K562 (cell line): ENCODE results near the gene KIAA0930. TPM values are rescaled to one million over a fixed set of nuclear protein-coding genes. Genes with fewer than 3 reads are reported as not detected.

Experiments
- BDP1 ChIP-seq: IDR thresholded peaks from 3 replicates; pipeline ENCODE4 v1.6.1; 2011; ENCODE audit not compliant: insufficient read length, insufficient read depth
- CTCF ChIP-seq, 3 experiments: IDR thresholded peaks in 2 of 3; conservative IDR thresholded peaks in 1 of 3; 2 replicates each; pipeline ENCODE4 v1.5.1; 2011 to 2012; ENCODE audit warnings: low read length in 3 of 3, mild to moderate bottlenecking in 3 of 3, control low read depth in 2 of 3, improper control_type of control experiment in 1 of 3, inconsistent platforms in 1 of 3, low read depth in 1 of 3, mixed read lengths in 1 of 3, moderate library complexity in 1 of 3; ENCODE audit not compliant: insufficient read depth in 2 of 3
- E2F6 ChIP-seq, 2 experiments: IDR thresholded peaks; 2 replicates each; pipeline ENCODE4 v1.6.1; 2011; ENCODE audit warnings: borderline replicate concordance in 1 of 2, control low read depth in 1 of 2, low read depth in 1 of 2, low read length in 1 of 2, mild to moderate bottlenecking in 1 of 2, mixed read lengths in 1 of 2, moderate library complexity in 1 of 2; ENCODE audit not compliant: insufficient read depth in 1 of 2, insufficient read length in 1 of 2, poor library complexity in 1 of 2, severe bottlenecking in 1 of 2; ENCODE audit errors: extremely low read depth in 1 of 2
- JUN ChIP-seq, 2 experiments: sonication (generic) in 1 of 2; formaldehyde crosslinking in 1 of 2; IDR thresholded peaks; 2 replicates each; pipeline versions ENCODE4 v1.6.1 to v1.8.0; 2012 to 2022; ENCODE audit warnings: borderline replicate concordance in 2 of 2, mild to moderate bottlenecking in 2 of 2, improper control_type of control experiment in 1 of 2, low read depth in 1 of 2, low read length in 1 of 2, missing genetic modification reagents in 1 of 2
- JUNB ChIP-seq: fragments of 450-650 bp; formaldehyde crosslinking; conservative IDR thresholded peaks from 2 replicates; pipeline ENCODE4 v1.4.0; 2020; ENCODE audit warnings: mild to moderate bottlenecking
- L3MBTL2 ChIP-seq: fragments of 450-650 bp; IDR thresholded peaks from 2 replicates; pipeline ENCODE4 v1.6.1; 2016; ENCODE audit warnings: mild to moderate bottlenecking, moderate library complexity
- MBD2 ChIP-seq: sonication (generic); IDR thresholded peaks from 2 replicates; pipeline ENCODE4 v1.6.1; 2016; ENCODE audit warnings: low read depth, borderline replicate concordance
- MYNN ChIP-seq, 2 experiments: sonication (generic); formaldehyde crosslinking in 1 of 2; IDR thresholded peaks; 2 replicates each; pipeline versions ENCODE4 v1.5.0 to v1.6.1; 2016 to 2020; ENCODE audit warnings: antibody characterized with exemption in 1 of 2, missing genetic modification reagents in 1 of 2
- NFIC ChIP-seq: fragments of 450-650 bp; IDR thresholded peaks from 2 replicates; pipeline ENCODE4 v1.6.1; 2017; ENCODE audit warnings: mild to moderate bottlenecking, inconsistent platforms
- PHF21A ChIP-seq: fragments of 450-650 bp; IDR thresholded peaks from 2 replicates; pipeline ENCODE4 v1.6.1; 2017; ENCODE audit warnings: low read depth, borderline replicate concordance
- RAD21 ChIP-seq, 2 experiments: fragments of 250-450 bp in 1 of 2; fragments of 450-650 bp in 1 of 2; sonication (Bioruptor Pico) in 1 of 2; formaldehyde crosslinking in 1 of 2; IDR thresholded peaks in 1 of 2; conservative IDR thresholded peaks in 1 of 2; 2 replicates each; pipeline versions ENCODE4 v1.4.0 to v1.8.0; 2020 to 2022; ENCODE audit warnings: mild to moderate bottlenecking in 2 of 2, moderate library complexity in 1 of 2
- SLC30A9 ChIP-seq: fragments of 250-450 bp; sonication (Bioruptor Pico); IDR thresholded peaks from 2 replicates; pipeline ENCODE4 v1.8.0; 2022; ENCODE audit warnings: mild to moderate bottlenecking, moderate library complexity
- ZBTB33 ChIP-seq: sonication (generic); formaldehyde crosslinking; IDR thresholded peaks from 2 replicates; pipeline ENCODE4 v1.8.1; 2023; ENCODE audit warnings: mild to moderate bottlenecking, missing genetic modification reagents
- ZNF232 ChIP-seq: sonication (generic); formaldehyde crosslinking; IDR thresholded peaks from 2 replicates; pipeline ENCODE4 v1.8.0; 2022; ENCODE audit warnings: mild to moderate bottlenecking, missing genetic modification reagents
- ZNF282 ChIP-seq: sonication (generic); formaldehyde crosslinking; IDR thresholded peaks from 2 replicates; pipeline ENCODE4 v1.8.1; 2023; ENCODE audit warnings: missing genetic modification reagents
- ZNF717 ChIP-seq: fragments of 250-450 bp; sonication (Bioruptor Pico); IDR thresholded peaks from 2 replicates; pipeline ENCODE4 v1.5.0; 2021
- polyA plus RNA-seq, 8 experiments: library from polyadenylated mRNA; depleted of rRNA in 4 of 8; stranded (reverse) in 5 of 8; unstranded in 3 of 8; fragments of >200 nt; fragmentation: Nextera tagmentation in 2 of 8; fragmentation: Illumina TruSeq in 1 of 8; extraction: Ambion mirVana in 2 of 8; extraction: Trizol in 1 of 8; gene quantifications; 2 replicates each; pipeline versions ENCODE4 v1.2.1 to v1.2.3, GENCODE V29; 2011 to 2014; ENCODE audit warnings: inconsistent platforms in 1 of 8, missing spikeins in 1 of 8
- total RNA-seq, 7 experiments: library from RNA; depleted of rRNA in 6 of 7; stranded (reverse); fragments of >200 nt in 6 of 7; fragmentation: Illumina TruSeq in 2 of 7; extraction: Trizol in 2 of 7; gene quantifications; 2 replicates each; pipeline versions ENCODE4 v1.2.1 to v1.2.3, GENCODE V29; 2011 to 2021; ENCODE audit warnings: low replicate concordance in 1 of 7
- TF ChIP-seq, protein P1 (sequence below): sonication (generic); formaldehyde crosslinking; IDR thresholded peaks from 2 replicates; pipeline ENCODE4 v1.8.1; 2023; ENCODE audit warnings: mild to moderate bottlenecking, missing genetic modification reagents

Gene KIAA0930
- total and polyA plus RNA-seq, 9 of the 15 experiments (the other 6 are each of a cell fraction or from before 2014, with no cell fraction given), result 0.24 to 12.1 (median 6.4) TPM

DNA sequence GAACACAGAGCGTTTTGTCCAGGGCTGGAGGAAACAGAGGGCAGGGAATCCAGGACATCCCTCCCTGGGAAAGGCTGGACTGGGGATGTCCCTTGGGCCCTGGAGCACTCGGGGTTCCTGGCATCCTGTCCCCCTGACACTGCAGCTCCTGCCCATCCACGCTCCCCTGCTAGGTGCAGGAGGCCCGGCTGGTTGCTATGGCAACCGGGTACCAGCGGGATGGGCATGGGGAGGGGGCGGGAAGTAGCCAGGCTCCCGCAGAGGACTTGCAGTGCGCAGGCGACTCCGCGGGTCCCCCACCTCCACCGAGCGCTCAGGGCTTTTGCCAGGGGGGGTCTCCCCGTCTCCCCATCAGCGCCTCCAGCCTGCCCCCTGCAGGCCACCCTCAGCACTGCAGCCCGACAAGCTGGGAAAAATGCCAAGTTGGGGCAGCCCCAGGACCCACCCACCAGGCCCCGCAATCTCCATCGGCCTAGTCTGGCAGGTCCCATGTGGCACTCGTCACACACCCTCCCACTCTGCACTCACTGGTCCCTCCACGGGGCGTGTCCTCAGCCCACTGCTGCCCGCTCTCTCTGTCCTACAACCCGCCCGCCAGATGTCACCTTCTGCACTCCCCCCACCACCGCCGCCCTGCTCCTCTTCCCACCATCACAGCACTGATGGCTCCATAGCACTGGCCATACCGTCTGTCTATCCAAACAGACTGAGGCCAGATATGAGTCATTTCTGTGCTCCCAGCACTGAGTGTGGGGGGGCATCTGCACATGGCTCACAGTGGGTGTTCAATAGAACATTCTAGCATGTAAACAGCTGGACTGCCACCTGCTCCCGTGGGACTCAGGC lies 31.5 kb downstream of the KIAA0930 start (continued):
- TF ChIP-seq JUNB (CRISPR knock-in tag), result no peak
- TF ChIP-seq CTCF (IDR thresholded peaks at IDR 0.05 in 2 of 3, conservative IDR thresholded peaks at IDR 0.05 in 1 of 3; ENCODE audit: insufficient read depth in 2 of 3, low read depth in 1 of 3, low read length in 3 of 3), result peak; percentile 61 to 78 (median 66)
- TF ChIP-seq ZBTB33 (CRISPR knock-in tag), result 0 out of 2 replicates have a peak, but pooled peaks have one; percentile 13
- no peak for TF ChIP-seq MBD2
- no peak for TF ChIP-seq E2F6 (IDR thresholded peaks at IDR 0.05; ENCODE audit: borderline replicate concordance in 1 of 2, extremely low read depth in 1 of 2, insufficient read depth in 1 of 2, insufficient read length in 1 of 2, low read depth in 1 of 2, low read length in 1 of 2, poor library complexity in 1 of 2, severe bottlenecking in 1 of 2)
- TF ChIP-seq SLC30A9 (CRISPR knock-in tag), result no peak
- peak; percentile 96 for TF ChIP-seq NFIC
- no peak for TF ChIP-seq PHF21A
- no peak for TF ChIP-seq ZNF282 (CRISPR knock-in tag)
- TF ChIP-seq L3MBTL2, result no peak
- no peak for TF ChIP-seq ZNF232 (CRISPR knock-in tag)
- TF ChIP-seq BDP1, result no peak
- no peak for TF ChIP-seq ZNF717 (CRISPR knock-in tag)
- no peak for TF ChIP-seq MYNN (IDR thresholded peaks at IDR 0.05)
- no peak for TF ChIP-seq MYNN (CRISPR knock-in tag; IDR thresholded peaks at IDR 0.05)
- TF ChIP-seq, protein P1, sequence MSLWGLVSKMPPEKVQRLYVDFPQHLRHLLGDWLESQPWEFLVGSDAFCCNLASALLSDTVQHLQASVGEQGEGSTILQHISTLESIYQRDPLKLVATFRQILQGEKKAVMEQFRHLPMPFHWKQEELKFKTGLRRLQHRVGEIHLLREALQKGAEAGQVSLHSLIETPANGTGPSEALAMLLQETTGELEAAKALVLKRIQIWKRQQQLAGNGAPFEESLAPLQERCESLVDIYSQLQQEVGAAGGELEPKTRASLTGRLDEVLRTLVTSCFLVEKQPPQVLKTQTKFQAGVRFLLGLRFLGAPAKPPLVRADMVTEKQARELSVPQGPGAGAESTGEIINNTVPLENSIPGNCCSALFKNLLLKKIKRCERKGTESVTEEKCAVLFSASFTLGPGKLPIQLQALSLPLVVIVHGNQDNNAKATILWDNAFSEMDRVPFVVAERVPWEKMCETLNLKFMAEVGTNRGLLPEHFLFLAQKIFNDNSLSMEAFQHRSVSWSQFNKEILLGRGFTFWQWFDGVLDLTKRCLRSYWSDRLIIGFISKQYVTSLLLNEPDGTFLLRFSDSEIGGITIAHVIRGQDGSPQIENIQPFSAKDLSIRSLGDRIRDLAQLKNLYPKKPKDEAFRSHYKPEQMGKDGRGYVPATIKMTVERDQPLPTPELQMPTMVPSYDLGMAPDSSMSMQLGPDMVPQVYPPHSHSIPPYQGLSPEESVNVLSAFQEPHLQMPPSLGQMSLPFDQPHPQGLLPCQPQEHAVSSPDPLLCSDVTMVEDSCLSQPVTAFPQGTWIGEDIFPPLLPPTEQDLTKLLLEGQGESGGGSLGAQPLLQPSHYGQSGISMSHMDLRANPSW, result no peak
- no peak for TF ChIP-seq JUN (IDR thresholded peaks at IDR 0.05; ENCODE audit: borderline replicate concordance, low read depth, low read length)
- TF ChIP-seq JUN (CRISPR knock-in tag; IDR thresholded peaks at IDR 0.05; ENCODE audit: borderline replicate concordance), result no peak
- peak in 1 of 2 experiments; percentile 54; a peak in 2 of 4 replicates for TF ChIP-seq RAD21 (CRISPR knock-in tag; conservative IDR thresholded peaks at IDR 0.05 in 1 of 2, IDR thresholded peaks at IDR 0.05 in 1 of 2)
